GM19025 (cell line): ENCODE measurements around the gene ADAMTSL1.
A peak's percentile ranks its signal among the peaks of the same experiment; 100 is the strongest.

Experiments
- ATAC-seq: cut with Tn5 transposase; IDR thresholded peaks from one replicate; pipeline ENCODE4 v1.9.1; 2021; ENCODE audit warnings: mild to moderate bottlenecking, low read depth, moderate library complexity; ENCODE audit not compliant: unreplicated experiment

Gene ADAMTSL1

DNA sequence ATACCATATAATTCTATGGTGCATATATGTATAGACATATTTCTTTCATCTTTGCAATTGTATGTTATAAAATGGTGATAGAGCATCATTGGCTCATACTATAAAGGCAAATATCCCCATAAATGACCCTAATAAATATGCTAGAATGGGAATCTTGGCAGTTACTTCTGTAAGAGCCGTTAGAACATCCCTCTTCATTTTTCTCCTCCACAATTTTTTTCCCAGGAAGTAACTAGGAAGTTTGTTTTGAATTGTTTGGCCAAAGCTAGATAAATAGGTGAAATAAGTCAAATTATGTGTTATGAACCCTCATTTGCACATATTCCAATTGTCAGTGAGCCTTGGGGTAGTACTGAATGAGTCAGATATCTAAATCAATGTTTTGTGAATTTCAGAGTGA lies 209.9 kb downstream of the ADAMTSL1 start:
- ATAC-seq: no peak

GRCh38 chr9:18684593-18685317 lies 210.8 kb downstream of the ADAMTSL1 start:
- no peak for ATAC-seq

DNA sequence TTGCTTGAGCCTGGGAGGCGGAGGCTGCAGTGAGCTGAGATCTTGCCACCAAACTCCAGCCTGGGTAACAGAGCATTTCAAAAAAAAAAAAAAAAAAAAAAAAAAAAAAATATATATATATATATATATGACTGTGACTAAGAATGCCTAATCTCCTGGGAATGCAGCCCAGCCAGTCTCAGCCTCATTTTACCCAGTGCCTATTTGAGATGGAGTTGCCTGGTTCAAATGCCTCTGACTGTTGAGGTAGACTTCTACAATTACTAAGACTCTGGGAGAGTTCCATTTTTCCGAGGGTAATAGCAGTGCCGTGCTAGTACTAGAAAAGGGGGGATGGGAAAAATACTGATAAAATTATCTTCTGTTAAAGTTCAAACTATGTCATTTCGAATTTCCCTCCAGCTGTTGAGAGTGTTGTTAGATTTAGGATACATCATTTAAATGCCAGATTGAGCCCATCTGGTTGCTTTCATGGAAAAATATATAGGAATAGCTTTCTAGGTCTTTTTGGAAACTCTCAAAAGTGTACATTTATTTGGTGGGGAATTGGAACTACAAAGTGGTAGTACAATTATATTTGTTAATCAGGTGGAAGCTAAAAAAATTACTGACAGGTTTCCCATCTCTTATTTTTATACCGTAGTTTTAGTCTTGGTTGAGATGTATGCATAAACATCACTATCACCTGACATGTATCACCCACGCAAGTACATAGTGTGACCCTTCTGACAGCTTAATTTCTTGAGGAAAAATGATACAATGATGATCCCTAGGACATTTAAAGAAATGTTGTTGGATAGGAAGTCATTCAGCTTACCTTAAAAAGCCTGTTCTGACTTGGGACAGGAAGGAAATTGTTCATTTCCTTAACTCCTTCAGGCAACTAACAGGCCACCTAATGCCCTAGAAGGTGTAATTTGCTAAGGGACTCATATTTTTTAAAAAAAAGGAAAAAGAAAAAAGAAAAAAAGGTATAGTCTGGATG lies 214.9 kb downstream of the ADAMTSL1 start:
- ATAC-seq: no peak

GRCh38 chr9:18689921-18690320 lies 216.0 kb downstream of the ADAMTSL1 start:
- no peak for ATAC-seq

DNA sequence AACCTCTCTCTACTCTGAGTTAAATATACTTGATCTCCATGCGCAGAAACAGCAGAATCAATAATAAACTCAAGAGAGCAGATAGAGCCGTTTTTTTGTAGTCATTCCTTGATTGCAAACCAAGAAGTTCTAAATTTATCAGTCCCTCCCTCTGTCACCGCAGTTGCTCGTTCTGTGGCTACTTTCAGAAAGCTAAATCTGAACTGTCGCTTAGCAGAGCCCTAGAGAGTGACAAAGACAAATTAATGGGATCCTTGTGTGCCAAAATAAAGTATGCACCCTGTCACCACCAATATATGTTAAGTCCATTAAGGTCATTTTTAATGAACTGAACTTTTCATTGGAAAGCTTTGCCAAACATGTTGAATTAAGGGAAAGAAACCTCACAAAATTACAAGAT lies 218.3 kb downstream of the ADAMTSL1 start:
- ATAC-seq: peak; percentile 50

GRCh38 chr9:18692962-18693361 lies 219.0 kb downstream of the ADAMTSL1 start:
- no peak for ATAC-seq

DNA sequence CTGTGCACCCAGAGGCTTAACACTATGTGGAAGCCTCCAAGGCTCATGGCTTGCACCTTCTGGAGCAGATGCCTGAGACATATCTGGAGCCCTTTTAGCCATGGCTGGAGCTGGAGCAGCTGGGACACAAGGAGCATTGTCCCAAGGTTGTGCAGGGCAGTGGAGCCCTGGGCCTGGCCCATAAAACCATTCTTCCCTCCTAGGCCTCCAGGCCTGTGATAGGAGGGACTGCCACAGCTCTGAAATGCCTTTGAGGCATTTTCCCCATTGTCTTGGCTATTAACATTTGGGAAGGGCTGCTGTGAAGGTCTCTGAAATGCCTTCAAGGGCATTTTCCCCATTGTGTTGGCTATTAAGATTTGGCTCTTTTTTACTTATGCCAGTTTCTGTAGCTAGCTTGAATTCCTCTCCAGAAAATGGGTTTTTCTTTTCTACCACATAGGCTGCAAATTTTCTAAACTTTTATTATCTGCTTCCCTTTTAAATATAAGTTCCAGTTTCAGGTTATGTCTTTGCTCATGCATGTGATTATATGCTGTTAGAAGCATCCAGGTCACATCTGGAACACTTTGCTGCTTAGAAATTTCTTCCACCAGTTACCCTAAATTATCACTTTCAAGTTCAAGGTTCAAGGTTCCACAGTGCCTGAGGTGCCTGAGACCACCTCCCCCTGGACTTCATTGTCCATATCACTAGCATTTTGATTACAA lies 221.2 kb downstream of the ADAMTSL1 start:
- no peak for ATAC-seq

GRCh38 chr9:18698992-18699391 lies 225.0 kb downstream of the ADAMTSL1 start:
- ATAC-seq: no peak

GRCh38 chr9:18699764-18700163 lies 225.8 kb downstream of the ADAMTSL1 start:
- ATAC-seq: no peak

DNA sequence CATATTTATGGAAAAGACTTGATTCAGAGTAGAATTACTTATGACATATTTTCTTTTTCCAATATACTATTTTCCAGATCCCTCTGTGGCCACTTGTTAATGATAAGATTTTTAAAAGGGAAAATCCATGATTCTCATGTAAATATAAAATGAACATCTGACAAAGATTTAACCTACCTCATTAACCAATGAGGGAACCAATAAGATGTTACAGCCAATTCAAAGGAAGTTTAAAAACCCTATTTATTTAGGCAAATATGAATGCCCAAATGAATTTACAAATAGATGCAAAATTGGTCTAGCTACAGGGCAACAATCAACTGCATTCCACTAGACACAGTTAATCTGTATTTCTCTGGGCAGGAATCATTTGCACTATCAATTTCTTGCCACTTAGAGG lies 226.8 kb downstream of the ADAMTSL1 start:
- ATAC-seq: no peak

- no peak for ATAC-seq
Observed at GRCh38 chr9:18703151-18703900, 229.4 kb downstream of the ADAMTSL1 start.

DNA sequence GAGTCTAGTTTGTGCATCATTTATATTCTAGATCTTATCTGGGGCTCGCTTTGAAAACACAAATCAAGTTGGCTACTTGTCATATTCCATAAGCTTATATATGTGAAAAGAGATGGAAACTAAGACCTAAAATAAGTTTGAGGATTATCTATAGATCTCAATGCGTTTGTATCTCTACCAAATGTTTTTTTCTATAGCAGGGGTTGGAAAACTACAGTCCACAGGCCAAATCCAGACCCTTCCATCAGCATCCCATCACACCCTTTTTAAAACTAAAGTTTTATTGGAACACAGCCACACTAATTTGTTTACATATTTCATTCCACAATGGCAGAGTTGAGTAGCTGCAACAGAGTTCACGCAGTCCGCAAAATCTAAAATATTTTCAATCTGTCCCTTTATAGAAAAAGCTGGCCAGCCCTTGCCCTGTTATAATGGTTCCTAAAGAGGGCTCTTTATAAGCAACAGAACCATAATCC lies 230.0 kb downstream of the ADAMTSL1 start:
- no peak for ATAC-seq

- no peak for ATAC-seq
Observed at GRCh38 chr9:18705796-18706392, 231.9 kb downstream of the ADAMTSL1 start.

GRCh38 chr9:18706648-18707047 lies 232.7 kb downstream of the ADAMTSL1 start:
- ATAC-seq: no peak

DNA sequence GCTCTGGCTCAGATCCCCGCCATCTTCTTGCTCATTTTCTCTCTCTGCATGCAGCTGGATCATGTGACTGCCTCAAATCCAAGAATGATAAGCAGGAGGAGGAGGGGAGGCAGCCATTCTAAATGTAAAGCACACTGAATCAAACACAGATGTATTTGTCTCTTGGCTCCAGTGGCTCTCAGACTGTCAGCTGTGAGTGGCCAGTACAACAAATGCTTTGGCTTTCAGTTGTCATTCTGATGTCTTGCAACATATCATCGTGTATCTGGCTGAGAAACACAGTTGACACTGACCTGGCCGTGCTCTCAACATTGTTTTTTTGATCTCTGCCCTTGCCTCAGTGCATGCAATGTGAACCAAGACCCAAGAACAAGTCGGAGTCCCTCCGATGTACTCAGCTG lies 233.1 kb downstream of the ADAMTSL1 start:
- ATAC-seq: no peak

DNA sequence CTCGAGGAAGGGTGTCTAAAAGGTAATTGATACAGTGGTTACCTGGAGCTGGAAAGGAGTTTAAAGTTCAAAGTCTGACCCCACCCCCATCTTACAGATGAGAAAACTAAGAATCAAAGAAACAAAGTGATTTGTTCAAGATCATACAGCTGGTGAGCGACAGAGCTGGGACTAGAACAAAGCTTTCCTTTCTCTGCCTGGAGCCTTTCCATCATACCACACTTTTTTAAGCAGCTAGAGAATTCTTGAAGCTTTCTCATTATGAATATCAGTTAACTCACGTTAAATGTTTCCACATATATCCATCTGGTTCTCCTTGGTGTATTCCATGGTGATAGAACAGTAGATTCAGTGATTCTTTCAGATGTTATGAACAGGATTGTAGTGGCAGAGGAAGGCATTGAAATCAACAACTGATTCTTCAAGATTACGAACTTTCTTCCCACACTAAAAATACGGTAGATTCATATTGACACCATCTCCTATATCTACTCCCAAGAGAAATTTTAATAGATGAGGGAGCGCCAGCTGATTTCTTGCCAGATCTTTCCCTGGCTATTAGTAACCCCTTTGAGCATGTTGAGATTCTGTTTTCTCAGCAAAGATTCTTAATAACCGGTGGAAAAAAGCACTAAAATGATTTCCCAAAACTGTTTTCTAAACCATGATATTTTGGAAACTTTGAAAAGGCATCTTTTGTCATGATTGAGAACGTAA lies 233.7 kb downstream of the ADAMTSL1 start:
- ATAC-seq: no peak

DNA sequence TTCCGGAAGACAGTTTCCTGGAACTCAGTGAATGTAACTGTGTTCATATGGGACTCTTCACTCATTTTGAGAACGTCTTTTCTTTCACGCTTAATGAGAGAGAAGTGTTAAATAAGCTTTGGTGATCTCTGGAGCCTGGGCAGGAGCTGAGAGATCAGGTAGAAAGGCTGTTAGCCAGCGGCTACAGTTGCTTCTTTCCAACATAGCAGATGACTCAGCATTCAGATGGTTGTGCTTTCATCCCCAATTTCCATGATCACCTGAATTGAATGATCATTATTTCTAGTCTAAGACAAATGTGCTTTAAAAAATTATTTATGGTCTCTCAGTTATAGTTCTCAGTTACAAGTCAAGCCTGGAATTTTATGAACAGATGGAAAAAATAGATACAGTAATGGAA lies 234.5 kb downstream of the ADAMTSL1 start:
- no peak for ATAC-seq

GRCh38 chr9:18710065-18710464 lies 236.1 kb downstream of the ADAMTSL1 start:
- ATAC-seq: no peak

DNA sequence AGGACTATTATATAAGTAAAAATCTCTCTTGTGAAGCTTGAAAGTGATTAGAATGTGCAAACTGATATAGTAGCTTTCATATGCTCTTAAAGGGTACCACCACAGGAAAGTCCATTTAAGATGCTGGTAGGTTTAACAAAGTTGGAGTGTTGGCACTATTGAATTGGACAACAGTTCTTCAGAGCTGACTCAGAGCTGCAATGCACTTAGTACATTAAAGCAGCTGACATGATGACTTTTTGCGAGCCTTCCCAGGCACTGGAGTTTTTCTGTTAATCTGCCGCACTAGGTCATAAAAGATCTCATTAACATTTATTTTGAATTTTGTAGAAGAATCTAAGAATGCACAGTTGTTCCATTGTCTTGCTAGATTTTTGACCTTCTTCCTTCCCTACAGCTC lies 243.8 kb downstream of the ADAMTSL1 start:
- ATAC-seq: no peak
